ENCODE measurements around the gene UGGT1. TPM values are rescaled to one million over a fixed set of nuclear protein-coding genes. Genes with fewer than 3 reads are reported as not detected.

Gene UGGT1
- total and polyA plus RNA-seq, 9 of the 15 experiments (the other 6 are each of a cell fraction or from before 2014, with no cell fraction given): 5.1 to 56.4 (median 37.9) TPM

GRCh38 chr2:128178650-128179460 lies 87.9 kb downstream of the UGGT1 start (continued):
- TF ChIP-seq E2F1 (CRISPR knock-in tag; IDR thresholded peaks at IDR 0.05) (no peak), GMEB1 (CRISPR knock-in tag; IDR thresholded peaks at IDR 0.05) (no peak), VEZF1 (CRISPR knock-in tag; IDR thresholded peaks at IDR 0.05) (no peak), ZFP30 (CRISPR knock-in tag; IDR thresholded peaks at IDR 0.05; ENCODE audit: borderline replicate concordance) (no peak), MCM3 (IDR thresholded peaks at IDR 0.05) (no peak), ATF6 (CRISPR knock-in tag; IDR thresholded peaks at IDR 0.05) (no peak), CBFB (CRISPR knock-in tag; IDR thresholded peaks at IDR 0.05) (no peak), HNRNPLL (IDR thresholded peaks at IDR 0.05; ENCODE audit: low read depth, low read length, poor library complexity, severe bottlenecking) (no peak), U2AF2 (optimal IDR thresholded peaks at IDR 0.05; ENCODE audit: low read depth, low read length) (no peak), MXD1 (CRISPR knock-in tag; IDR thresholded peaks at IDR 0.05; ENCODE audit: borderline replicate concordance, poor library complexity, severe bottlenecking) (no peak), ZNF518B (CRISPR knock-in tag; IDR thresholded peaks at IDR 0.05) (no peak), ELF4 (CRISPR knock-in tag; IDR thresholded peaks at IDR 0.05) (no peak), TCFL5 (CRISPR knock-in tag; conservative IDR thresholded peaks at IDR 0.05) (no peak), FOXM1 (IDR thresholded peaks at IDR 0.05; ENCODE audit: low read depth) (no peak), FOXM1 (CRISPR knock-in tag; IDR thresholded peaks at IDR 0.05; ENCODE audit: low read depth) (no peak), ZNF134 (CRISPR knock-in tag; conservative IDR thresholded peaks at IDR 0.05) (no peak)
